Frontal cortex (tissue), 4 donors: ENCODE results near the gene ZNF513. TPM values are rescaled to one million over a fixed set of nuclear protein-coding genes. Genes with fewer than 3 reads are reported as not detected.
"Not testable (repeated sequence)": the region's sequence is repeated elsewhere in the genome, so short reads cannot be mapped to it uniquely, and the experiment has no call there.

Experiments used
- DNase-seq, 2 donors: peaks; one replicate each; pipeline ENCODE4 v3.0.0; 2012; ENCODE audit warnings: low spot score in 2 of 2
- FAIRE-seq: peaks from 2 replicates; lab custom pipeline; 2012; peaks lifted over from hg19 to GRCh38; lab: Jason Lieb, UNC
- total RNA-seq: library from RNA; depleted of rRNA; stranded (reverse); fragments of >200 nt; gene quantifications from one replicate; pipeline ENCODE4 v1.2.3, GENCODE V29; 2014
- donor health status: control.
- donor health status: control.
- donor health status: control.

The ZNF513 gene, protein sequence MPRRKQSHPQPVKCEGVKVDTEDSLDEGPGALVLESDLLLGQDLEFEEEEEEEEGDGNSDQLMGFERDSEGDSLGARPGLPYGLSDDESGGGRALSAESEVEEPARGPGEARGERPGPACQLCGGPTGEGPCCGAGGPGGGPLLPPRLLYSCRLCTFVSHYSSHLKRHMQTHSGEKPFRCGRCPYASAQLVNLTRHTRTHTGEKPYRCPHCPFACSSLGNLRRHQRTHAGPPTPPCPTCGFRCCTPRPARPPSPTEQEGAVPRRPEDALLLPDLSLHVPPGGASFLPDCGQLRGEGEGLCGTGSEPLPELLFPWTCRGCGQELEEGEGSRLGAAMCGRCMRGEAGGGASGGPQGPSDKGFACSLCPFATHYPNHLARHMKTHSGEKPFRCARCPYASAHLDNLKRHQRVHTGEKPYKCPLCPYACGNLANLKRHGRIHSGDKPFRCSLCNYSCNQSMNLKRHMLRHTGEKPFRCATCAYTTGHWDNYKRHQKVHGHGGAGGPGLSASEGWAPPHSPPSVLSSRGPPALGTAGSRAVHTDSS
- total RNA-seq, result 12.6 TPM

DNA sequence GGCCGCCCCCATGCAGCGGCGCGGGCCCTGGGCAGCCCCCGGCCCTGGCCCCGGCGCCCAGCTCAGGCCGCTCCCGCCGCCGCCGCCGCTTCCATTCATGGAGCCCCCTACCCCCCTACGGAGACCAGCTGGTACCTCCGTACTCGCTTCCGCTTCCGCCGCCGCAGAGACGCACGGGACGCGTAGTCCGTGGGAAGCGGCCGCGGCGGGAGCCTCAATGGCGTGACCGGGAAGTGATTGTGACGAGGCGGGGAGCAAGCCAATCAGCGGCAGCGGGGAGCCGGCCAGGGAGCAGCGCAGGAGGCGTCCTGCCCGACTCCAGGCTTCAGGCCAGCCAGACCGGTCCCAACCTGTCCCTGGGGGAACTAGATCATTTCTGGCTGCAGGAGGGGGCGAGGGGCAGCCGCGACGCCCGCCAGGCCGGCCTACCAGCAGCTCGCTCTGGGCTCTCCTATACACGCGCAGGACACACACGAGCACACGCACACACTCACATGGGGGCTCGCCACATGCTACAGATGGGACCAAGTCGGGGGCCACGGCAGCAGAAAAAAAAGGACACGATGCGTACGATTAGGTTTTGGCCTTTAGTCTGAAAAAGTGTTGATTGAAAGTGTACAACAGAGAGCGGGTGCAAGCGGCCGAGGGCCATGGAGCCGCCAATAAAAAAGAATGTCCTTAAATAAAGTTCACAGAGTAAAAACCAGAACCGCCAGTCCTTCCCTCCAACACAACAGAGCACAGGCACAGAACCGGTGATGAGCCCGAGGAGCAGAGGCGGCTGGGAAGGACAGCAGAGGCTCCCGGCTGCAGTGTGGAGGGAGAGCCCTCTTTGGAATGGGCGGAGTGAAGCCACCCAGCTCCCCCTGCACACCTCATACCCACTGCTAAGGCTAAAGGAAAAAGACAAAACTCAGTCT, at the start of gene ZNF513:
Gene ZNF513, minus strand, starts transcription at position 109 of the 920 bp plus-strand sequence. CDS start 208 bp downstream, outside the sequence.
- DNase-seq, result peak; percentile 95 to 98
- peak; percentile 45 for FAIRE-seq

DNA sequence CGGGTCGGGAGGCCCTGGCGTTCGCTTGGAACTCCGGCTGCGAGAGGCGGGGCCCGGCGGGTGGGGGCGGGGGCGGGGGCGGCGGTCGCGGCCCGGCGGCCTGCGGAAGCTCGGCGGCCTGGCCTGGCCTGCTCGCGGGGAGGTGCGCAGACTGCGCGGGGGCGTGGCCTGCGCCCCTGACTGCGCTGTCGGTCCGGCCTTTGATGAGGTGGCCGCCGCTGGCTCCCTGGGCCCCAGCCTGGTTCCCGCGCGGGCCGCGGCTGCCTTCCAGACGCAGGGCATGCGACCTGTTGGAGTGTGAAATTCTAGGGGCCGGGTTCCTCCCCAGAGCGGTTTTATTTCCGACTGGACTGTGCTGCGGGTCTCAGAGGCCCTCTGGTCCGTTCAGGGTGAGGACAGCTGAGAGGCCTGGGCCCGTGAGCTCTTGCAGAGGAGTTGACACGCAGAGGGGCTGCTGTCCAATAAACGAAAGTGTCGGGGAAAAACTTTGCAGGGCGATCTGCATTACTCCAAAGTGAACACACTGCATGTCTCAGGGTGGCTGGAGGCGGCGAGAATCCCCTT, 48.5 kb upstream of the ZNF513 start:
- FAIRE-seq, result no peak
- peak; percentile 82 to 83 for DNase-seq

DNA sequence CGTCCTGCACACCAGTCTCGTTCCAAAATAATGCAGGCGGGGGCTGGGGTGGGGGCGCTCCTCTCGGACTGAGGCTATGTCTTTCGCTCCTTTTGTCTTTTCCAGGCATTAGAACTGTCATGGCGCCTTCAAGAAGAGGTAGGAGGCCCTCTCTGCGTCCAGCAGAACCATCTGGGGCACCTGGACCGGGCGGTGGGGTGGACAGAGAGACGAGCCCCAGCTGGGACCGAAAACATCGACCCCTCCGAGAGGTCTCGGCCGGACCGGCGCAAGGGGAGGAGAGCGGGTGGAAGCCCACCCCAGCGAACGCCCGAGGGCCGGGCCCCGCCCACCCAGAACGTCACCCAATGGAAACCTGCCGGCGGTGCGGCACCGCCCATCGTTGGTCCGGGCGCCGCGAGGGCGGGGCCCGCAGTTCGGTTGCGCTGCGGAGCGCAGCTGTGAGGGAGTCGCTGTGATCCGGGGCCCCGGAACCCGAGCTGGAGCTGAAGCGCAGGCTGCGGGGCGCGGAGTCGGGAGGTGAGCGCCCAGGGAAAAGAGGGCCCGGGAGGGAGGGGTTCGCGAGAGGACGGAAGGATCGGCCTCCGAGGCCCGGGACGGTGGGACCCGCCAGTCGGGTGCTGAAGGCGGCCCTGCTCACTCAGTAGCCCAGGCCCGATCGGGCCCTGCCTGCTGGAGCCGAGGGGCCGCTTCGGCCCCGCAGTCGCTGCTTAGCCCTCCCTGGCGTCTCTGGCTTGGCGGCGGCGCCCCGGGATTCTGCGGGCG, 47.9 kb upstream of the ZNF513 start, which contains the start of gene NRBP1:
Gene NRBP1, plus strand, starts transcription at position 419 of the 765 bp plus-strand sequence. CDS start 4,643 bp downstream, outside the sequence.
- FAIRE-seq (no peak), DNase-seq (peak; percentile 93 to 96)

DNA sequence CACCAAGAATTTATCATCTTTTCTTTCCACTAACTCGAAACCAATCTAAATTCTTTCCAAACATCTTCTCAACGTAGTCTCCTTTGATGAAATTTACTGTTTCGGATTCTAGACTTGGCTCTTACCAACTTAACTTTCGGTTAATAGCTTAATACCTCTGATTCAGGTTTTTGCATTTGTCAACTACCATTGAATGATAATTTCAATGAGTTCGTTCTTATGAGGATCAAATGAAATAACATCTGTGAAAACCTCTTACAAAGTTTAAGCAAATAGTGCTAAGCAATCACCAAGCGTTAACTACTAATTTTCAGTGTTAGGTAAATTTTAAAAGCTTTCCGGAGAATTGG, 47.3 kb upstream of the ZNF513 start:
- FAIRE-seq, result no peak

DNA sequence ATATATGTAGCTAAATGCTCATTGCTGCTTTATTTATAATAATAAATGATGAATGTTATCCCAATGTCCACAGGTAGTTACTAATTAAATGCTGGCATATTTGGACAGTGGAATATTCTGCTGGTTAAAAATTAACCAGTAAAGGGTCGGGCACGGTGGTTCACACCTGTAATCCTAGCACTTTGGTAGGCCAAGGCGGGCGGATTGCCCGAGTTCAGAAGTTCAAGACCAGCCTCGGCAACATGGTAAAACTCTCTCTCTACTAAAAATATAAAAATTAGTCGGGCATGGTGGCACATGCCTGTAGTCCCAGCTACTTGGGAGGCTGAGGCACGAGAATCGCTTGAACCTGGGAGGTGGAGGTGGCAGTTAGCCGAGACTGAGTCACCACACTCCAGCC, 44.5 kb upstream of the ZNF513 start:
- FAIRE-seq, DNase-seq: not testable (repeated sequence)

More for the DNA sequence above, 47.3 kb upstream of the ZNF513 start:
- DNase-seq, result no peak

DNA sequence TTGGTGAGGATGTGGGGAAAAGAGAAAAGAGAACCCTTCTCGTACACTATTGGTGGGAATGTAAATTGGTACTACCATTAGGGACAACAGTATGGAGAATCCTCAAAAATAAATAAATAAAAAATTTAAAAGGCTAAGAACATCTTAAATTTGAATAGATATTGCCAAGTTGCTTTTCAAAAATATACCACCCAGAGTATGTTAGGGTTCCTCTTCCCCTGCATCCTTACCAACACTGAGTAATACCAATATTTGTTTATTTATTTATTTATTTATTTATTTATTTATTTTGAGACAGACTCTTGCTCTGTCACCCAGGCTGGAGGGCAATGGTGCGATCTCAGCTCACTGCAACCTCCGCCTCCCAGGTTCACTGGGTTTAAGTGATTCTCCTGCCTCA, 42.4 kb upstream of the ZNF513 start:
- no peak for FAIRE-seq

DNA sequence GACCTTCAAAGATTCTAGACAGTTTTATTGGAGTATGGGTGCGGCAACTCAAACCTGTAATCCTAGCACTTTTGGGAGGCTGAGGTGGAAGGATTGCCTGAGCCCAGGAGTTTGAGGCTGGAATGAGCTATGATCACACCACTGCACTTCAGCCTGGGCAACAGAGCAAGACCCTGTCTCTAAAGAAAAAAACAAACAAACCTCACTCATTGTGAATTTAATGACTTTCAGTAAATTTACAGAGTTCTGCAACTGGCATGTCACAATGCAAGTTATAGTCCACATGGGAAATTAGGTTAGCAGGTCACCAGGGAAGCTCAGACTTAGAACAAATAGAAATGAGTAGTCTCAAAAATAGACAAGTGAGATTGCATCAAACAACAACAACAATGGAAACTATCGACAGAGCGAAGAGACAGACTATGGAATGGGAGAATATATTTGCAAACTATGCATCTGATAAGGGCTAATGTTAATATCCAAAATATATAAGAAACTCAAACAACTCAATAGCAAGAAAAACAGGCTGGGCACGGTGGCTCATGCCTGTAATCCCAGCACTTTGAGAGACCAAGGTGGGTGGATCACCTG, 41.2 kb upstream of the ZNF513 start:
- FAIRE-seq (no peak), DNase-seq (no peak)

More for the DNA sequence above, 42.4 kb upstream of the ZNF513 start:
- no peak for DNase-seq

DNA sequence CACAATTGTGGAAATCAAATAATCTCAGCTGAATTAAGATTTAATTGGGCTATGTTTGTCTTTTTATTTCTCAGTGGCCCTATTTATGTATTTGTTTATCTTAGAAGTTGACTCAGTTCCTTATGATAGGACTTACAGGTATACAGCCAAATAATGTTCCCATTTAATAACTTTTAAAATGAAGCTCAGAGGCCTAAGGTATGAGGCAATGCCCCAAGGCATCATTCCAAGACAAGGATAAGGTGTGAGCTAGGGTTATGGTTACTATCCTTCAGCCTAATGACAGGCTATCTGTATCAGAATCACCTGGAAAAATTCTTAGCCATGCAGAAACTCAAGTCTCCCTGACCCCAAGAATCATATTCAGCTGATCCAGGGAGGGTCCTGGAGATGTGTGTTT, 40.5 kb upstream of the ZNF513 start:
- FAIRE-seq (no peak), DNase-seq (no peak)

DNA sequence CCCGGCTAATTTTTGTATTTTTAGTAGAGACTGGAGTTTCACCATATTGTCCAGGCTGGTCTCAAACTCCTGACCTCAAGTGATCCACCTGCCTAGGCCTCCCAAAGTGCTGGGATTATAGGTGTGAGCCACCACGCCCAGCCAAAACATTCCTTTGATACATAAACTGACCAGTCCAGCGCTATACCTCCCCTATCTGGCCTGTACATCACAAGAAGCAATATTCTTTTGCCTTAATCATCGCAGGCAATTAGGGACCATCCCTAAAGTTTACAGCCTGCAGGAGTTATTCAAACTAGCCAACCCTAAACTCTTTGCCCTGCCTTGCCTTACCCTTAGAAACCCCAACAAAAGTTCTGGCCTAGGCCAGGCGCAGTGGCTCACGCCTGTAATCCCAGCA, 35.6 kb upstream of the ZNF513 start:
- DNase-seq, result no peak
- FAIRE-seq, result no peak

DNA sequence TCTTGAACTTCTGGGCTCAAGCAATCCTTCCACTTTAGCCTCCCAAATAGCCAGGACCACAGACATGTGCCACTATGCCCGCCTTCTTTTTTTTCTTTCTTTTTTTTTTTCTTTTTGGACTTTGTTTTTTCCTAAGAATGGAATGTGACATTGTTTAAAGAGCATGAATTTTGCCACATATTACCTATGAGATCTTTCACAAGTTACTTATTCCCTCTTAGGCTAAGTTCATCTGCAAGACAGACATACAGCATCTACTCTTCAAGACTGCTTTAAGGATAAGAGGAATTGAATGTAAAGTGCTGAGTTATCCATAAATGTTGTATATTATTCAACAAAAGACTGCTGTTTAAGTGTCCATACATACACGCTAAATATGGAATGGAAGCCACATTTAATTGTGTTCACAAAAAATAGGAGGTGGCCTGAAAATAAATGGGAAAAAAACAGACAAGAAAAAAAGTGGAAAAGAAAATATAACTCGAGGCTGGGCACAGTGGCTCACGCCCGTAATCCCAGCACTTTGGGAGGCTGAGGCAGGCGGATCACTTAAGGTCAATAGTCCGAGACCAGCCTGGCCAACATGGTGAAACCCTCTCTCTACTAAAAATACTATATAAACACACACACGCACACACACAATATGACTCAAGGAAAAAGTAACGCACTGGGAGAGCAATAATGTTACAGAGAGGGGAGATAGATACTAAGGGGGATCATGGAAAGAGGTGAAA, 32.1 kb upstream of the ZNF513 start:
- FAIRE-seq (no peak), DNase-seq (no peak)

DNA sequence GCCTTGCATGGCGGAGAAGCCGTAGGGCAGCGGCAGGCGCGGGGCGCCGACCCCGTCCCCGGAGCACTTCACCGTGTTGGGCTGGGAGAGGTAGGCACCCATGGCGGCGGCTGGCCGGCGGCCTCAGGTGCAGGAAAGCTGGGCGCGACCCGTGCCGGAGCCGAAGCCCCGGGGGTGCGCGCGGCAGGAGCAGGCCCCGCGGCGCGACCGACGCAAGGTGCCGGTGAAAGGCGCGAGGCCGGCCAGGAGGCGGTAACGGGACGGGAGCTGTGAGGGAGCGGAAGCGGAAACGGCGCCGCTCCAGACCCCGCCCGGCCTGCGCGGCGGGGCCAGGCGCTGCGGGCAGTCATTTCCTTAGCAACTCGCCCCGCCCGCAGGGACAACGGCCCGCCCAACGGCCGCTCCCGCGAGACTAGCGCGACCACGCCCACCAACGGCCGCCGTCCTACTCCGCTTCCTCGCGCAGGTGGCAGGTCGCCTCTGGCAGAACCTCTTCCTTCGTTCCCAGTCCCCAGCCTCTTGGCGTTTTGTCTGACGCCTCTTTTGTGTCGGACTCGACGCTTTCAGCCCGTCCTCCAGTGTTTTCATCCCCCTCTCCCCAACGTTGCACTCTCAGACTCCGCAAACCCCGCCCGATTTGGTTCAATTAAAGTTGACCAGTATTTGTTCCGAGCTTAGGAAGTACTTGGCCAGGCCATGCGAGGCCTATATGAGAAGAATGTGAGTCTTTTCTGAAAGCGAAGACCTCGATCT, 29.0 kb upstream of the ZNF513 start, which contains the start of gene PPM1G:
Gene PPM1G, minus strand, starts transcription at position 271 of the 753 bp plus-strand sequence. Its CDS starts 169 bp downstream, at position 102.
- no peak for FAIRE-seq

DNA sequence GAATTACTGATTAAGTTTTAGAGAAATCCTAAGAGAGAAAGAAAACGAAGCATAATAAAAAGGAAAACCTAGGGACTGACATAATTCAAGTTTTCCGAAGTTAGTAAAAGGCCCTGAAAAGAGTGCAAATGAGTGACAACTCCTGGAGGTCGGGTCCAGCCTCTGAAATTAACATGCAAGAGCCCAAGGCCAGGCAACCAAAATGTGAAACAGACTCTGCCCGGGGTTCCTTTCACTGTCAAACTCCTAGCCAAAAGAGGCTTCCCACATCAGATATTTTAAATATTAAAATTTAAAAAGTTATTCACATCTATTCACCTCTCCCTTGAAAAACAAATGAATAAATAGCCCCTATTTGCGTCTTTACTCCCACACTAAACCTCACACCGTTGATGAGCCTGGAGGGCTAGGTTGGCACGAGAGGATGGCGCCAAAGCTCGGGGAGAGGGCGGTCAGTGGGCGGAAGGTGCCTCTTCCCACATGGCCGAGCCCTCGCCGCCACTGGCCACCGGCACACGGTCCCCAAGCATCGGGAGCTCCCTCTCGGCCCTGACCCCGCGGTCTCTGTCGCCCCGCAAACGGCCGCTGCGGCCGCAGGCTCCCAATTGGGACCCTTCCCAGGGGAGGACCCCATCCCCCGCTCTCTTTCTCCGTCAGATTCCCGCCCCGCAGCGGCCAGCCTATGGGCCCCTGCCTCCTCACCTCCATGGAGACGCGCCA, 28.2 kb upstream of the ZNF513 start:
- DNase-seq, result peak in 1 of 2 donors; percentile 44
- FAIRE-seq, result no peak

More for the DNA sequence above, 29.0 kb upstream of the ZNF513 start, which contains the start of gene PPM1G:
- DNase-seq, result peak; percentile 94 to 97

DNA sequence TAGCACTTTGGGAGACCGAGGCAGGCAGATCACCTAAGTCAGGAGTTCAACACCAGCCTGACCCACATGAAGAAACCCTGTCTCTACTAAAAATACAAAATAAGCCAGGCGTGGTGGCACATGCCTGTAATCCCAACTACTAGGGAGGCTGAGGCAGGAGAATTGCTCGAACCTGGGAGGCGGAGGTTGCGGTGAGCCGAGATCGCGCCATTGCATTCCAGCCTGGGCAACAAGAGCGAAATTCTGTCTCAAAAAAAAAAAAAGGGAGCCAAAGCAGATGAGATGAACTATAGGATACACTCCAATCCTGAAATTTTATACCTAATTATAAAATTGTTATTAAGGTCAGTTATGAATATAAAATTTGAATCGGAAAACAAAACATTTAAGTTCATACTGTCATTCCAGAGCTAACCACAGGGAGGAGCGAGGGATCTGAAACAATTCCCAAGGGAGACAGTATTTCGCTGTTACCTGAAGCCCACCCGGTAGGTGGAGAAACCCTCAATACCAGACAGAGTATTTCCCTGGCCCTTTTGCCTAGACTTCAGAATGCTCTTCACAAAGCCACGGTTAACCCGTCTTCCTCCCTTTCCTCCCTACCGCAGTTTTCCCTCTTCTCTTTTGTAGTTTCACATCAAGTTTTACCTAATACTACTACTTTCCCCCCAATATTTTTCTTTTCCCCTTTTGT, 27.4 kb upstream of the ZNF513 start:
- DNase-seq (no peak), FAIRE-seq (no peak)

DNA sequence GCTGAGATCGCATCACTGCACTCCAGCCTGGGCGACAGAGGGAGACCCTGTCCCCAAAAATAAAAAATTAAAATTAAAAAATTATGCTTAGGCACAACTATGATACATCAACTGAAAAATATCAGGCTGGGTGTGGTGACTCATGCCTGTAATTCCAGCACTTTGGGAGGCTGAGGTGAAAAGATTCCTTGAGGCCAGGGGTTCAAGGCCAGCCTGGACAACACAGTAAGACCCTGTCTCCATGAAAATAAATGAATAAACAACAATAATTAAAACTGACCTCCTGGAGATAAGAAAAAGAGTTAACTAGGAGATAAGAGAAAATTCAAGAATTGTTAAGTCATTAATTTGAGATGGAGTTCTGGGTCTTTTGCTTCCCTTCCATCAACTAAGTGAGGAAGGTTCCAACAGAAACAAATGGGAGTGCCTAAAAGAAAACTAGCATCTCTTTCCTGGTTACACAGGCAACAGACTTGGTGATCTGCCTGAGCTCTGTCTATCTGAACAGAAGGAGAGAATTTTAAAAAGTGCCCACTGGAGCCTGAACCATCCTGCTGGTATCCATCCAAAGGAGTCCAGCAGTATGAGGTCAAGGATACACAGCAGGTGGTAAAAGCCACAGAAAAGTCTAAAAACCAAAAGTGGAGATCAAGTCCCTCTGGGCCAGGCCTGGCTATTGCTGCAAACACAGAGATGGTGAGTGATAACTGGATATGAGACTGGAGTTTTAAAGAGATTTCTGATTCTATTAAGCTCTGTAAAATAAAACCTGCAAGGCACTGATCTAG, 20.0 kb upstream of the ZNF513 start:
- FAIRE-seq (no peak), DNase-seq (no peak)

DNA sequence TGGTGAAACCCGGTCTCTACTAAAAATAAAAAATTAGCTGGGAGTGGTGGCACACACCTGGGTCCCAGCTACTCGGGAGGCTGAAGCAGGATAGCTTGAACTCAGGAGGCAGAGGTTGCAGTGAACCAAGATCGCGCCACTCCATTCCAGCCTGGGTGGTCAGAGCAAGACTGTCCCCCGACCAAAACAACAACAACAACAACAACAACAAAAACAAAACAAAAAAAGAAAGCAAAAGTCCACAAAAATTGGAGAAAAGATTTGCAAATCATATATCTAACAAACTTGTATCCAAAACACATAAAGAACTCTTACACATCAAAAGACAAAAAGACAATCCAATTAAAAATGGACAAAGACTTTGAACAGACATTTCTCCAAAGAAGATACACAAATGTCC, 18.4 kb upstream of the ZNF513 start:
- DNase-seq (no peak), FAIRE-seq (no peak)
